GM19240 (cell line): ENCODE data around the gene C16orf89.
"Not testable (repeated sequence)": the region's sequence is repeated elsewhere in the genome, so short reads cannot be mapped to it uniquely, and the experiment has no call there.

ENCODE experiments used
- DNase-seq: peaks from one replicate; pipeline ENCODE4 v3.0.0; 2011; ENCODE audit warnings: low spot score; ENCODE audit not compliant: insufficient read length

C16orf89 gene

GRCh38 chr16:5062051-5062450, 3.7 kb downstream of the C16orf89 start:
- no peak for DNase-seq

GRCh38 chr16:5060073-5060641, 5.6 kb downstream of the C16orf89 start:
- DNase-seq = no peak

GRCh38 chr16:5059386-5060072, 6.2 kb downstream of the C16orf89 start:
- DNase-seq = no peak

GRCh38 chr16:5058476-5058875, 7.3 kb downstream of the C16orf89 start:
- DNase-seq = no peak

- peak; percentile 43 for DNase-seq
These were observed 9.4 kb downstream of the C16orf89 start for GRCh38 chr16:5056352-5056751.

- DNase-seq = no peak
These were observed 10.6 kb downstream of the C16orf89 start for GRCh38 chr16:5054876-5055865.

GRCh38 chr16:5046914-5047313, 18.8 kb downstream of the C16orf89 start:
- no peak for DNase-seq

GRCh38 chr16:5045499-5046115, 20.1 kb downstream of the C16orf89 start:
- no peak for DNase-seq

- not testable (repeated sequence) for DNase-seq
These were observed 21.2 kb downstream of the C16orf89 start for GRCh38 chr16:5044581-5044980.

GRCh38 chr16:5044011-5044540, 21.7 kb downstream of the C16orf89 start:
- no peak for DNase-seq

- no peak for DNase-seq
These were observed 23.1 kb downstream of the C16orf89 start for GRCh38 chr16:5042574-5043171.

GRCh38 chr16:5041600-5042133, 24.1 kb downstream of the C16orf89 start:
- DNase-seq = no peak

- DNase-seq = no peak
These were observed 25.3 kb downstream of the C16orf89 start for GRCh38 chr16:5040451-5040850.

- DNase-seq = no peak
These were observed 29.3 kb downstream of the C16orf89 start for GRCh38 chr16:5036228-5037156.

GRCh38 chr16:5035909-5036227, 29.9 kb downstream of the C16orf89 start:
- no peak for DNase-seq

- no peak for DNase-seq
These were observed 31.6 kb downstream of the C16orf89 start for GRCh38 chr16:5034167-5034523.

- peak; percentile 89 for DNase-seq
These were observed 32.2 kb downstream of the C16orf89 start, which contains the start of gene NAGPA for GRCh38 chr16:5033256-5034166. TSS of gene NAGPA (minus strand) at chr16:5033935. CDS start at chr16:5033914, 21 bp downstream.

GRCh38 chr16:5032748-5033167, 33.0 kb downstream of the C16orf89 start:
- no peak for DNase-seq

- DNase-seq = no peak
These were observed 34.2 kb downstream of the C16orf89 start for GRCh38 chr16:5031601-5032000.
